ENCODE data around the gene DEF6. TPM values are rescaled to one million over a fixed set of nuclear protein-coding genes. Genes with fewer than 3 reads are reported as not detected.

Gene DEF6
- total RNA-seq, 4 donors from 2014 or later: 0.26 to 8.9 (median 3.1) TPM

- TF ChIP-seq POLR2A (IDR thresholded peaks at IDR 0.05): no peak
- TF ChIP-seq CTCF (IDR thresholded peaks at IDR 0.05): no peak
Observed at GRCh38 chr6:35295521-35296315, 1.9 kb upstream of the DEF6 start.

GRCh38 chr6:35296931-35297600 is 552 bp upstream of the DEF6 start:
- Histone ChIP-seq H3K9me3 (no peaks in the 10 kb centered on the region), H3K4me1 (peaks cover 0 to 4% of the 10 kb centered on the region in 2 donors), H3K36me3 (no peaks in the 10 kb centered on the region), H3K4me3 (peak overlapping the region in 1 of 2 donors; percentile 13), H3K27me3 (no peaks in the 10 kb centered on the region), H3K27ac (peak overlapping the region; percentile 23 to 28)
- TF ChIP-seq POLR2A (IDR thresholded peaks at IDR 0.05) (no peak), CTCF (IDR thresholded peaks at IDR 0.05) (no peak)
- DNase-seq: no peak
- intact Hi-C loops (cut with DNase I; ENCODE audit: low total_unique reads): no loop called here

More at GRCh38 chr6:35295521-35296315, 1.9 kb upstream of the DEF6 start:
- DNase-seq: no peak
- intact Hi-C loops (cut with DNase I; ENCODE audit: low total_unique reads): no loop called here
- H3K4me1 ChIP-seq: peaks cover 0 to 4% of the 10 kb centered on the region in 2 donors
- no peaks in the 10 kb centered on the region for H3K36me3 ChIP-seq
- H3K9me3 ChIP-seq: no peaks in the 10 kb centered on the region
- no peak overlapping the region for H3K27ac ChIP-seq
- H3K4me3 ChIP-seq: no peak overlapping the region
- H3K27me3 ChIP-seq: no peaks in the 10 kb centered on the region

GRCh38 chr6:35298625-35299140 is 1.1 kb downstream of the DEF6 start:
- Histone ChIP-seq H3K4me1 (peaks cover 0 to 4% of the 10 kb centered on the region in 2 donors), H3K36me3 (no peaks in the 10 kb centered on the region), H3K27me3 (no peaks in the 10 kb centered on the region), H3K9me3 (no peaks in the 10 kb centered on the region), H3K27ac (no peak overlapping the region), H3K4me3 (no peak overlapping the region)
- intact Hi-C loops (cut with DNase I; ENCODE audit: low total_unique reads): no loop called here
- TF ChIP-seq CTCF (IDR thresholded peaks at IDR 0.05) (no peak), POLR2A (IDR thresholded peaks at IDR 0.05) (no peak)
- DNase-seq: no peak

- H3K27ac ChIP-seq: no peak overlapping the region
- H3K4me3 ChIP-seq: no peak overlapping the region
- intact Hi-C loops (cut with DNase I; ENCODE audit: low total_unique reads): no loop called here
- no peaks in the 10 kb centered on the region for H3K36me3 ChIP-seq
- TF ChIP-seq POLR2A (IDR thresholded peaks at IDR 0.05) (no peak), CTCF (IDR thresholded peaks at IDR 0.05) (no peak)
- peaks cover 0 to 4% of the 10 kb centered on the region in 2 donors for H3K4me1 ChIP-seq
- DNase-seq: no peak
- H3K27me3 ChIP-seq: no peaks in the 10 kb centered on the region
- no peaks in the 10 kb centered on the region for H3K9me3 ChIP-seq
Observed at GRCh38 chr6:35299674-35300073, 2.1 kb downstream of the DEF6 start.

- H3K27ac ChIP-seq: no peak overlapping the region
- DNase-seq: no peak
- H3K27me3 ChIP-seq: no peaks in the 10 kb centered on the region
- H3K4me3 ChIP-seq: no peak overlapping the region
- no peaks in the 10 kb centered on the region for H3K36me3 ChIP-seq
- TF ChIP-seq POLR2A (IDR thresholded peaks at IDR 0.05): no peak
- TF ChIP-seq CTCF (IDR thresholded peaks at IDR 0.05): no peak
- H3K9me3 ChIP-seq: no peaks in the 10 kb centered on the region
- intact Hi-C loops (cut with DNase I; ENCODE audit: low total_unique reads): no loop called here
- peaks cover 0 to 4% of the 10 kb centered on the region in 2 donors for H3K4me1 ChIP-seq
Observed at GRCh38 chr6:35300848-35301247, 3.2 kb downstream of the DEF6 start.

Measured in uterus (tissue), 4 donors.